Measurements from ENCODE around the gene GABRB1. TPM values are rescaled to one million over a fixed set of nuclear protein-coding genes. Genes with fewer than 3 reads are reported as not detected.

Gene GABRB1
- total RNA-seq, 4 donors from 2014 or later: 0.13 TPM; not detected in 3

- H3K27me3 ChIP-seq: no peaks in the 10 kb centered on the region
- no peak for DNase-seq (ENCODE audit: extremely low spot score)
- H3K4me1 ChIP-seq: no peaks in the 10 kb centered on the region
- no peak overlapping the region for H3K4me3 ChIP-seq
- 89% methylated on average over 5 of the region's 5 CpGs for WGBS
- no peak overlapping the region for H3K27ac ChIP-seq (replicated peaks in 1 of 4)
- intact Hi-C loops (cut with DNase I): no loop called here
- TF ChIP-seq EP300 (IDR thresholded peaks at IDR 0.05) (no peak), POLR2AphosphoS5 (IDR thresholded peaks at IDR 0.05) (no peak)
- H3K36me3 ChIP-seq: no peaks in the 10 kb centered on the region
- H3K9me3 ChIP-seq: no peaks in the 10 kb centered on the region
Observed at GRCh38 chr4:47390428-47391125, 359.2 kb downstream of the GABRB1 start.

DNA sequence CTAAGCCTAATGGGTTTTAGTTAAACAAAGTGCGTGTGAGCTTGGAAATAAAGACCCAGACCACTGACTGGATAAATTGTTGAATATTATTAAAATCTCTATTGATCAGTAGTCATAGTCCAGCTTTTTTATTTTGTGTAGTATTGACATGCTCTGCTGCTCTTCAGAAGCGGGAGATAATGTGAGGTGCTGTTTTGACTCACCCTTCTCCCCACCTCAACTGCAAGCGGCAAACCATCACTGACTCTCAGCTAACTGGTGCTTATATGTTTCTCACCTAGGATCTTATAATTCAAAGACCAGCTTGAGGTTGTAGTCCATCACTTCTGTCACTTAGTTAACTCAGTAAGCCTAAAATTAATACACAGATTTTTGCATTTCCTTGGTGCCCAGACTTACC lies 359.9 kb downstream of the GABRB1 start:
- Histone ChIP-seq H3K9me3 (no peaks in the 10 kb centered on the region), H3K4me1 (no peaks in the 10 kb centered on the region), H3K27ac (replicated peaks in 1 of 4) (no peak overlapping the region), H3K36me3 (no peaks in the 10 kb centered on the region), H3K27me3 (no peaks in the 10 kb centered on the region), H3K4me3 (no peak overlapping the region)
- TF ChIP-seq POLR2A (IDR thresholded peaks at IDR 0.05; ENCODE audit: low read depth) (no peak), EP300 (IDR thresholded peaks at IDR 0.05) (no peak), POLR2AphosphoS5 (IDR thresholded peaks at IDR 0.05) (no peak)
- TF ChIP-seq, protein P1, sequence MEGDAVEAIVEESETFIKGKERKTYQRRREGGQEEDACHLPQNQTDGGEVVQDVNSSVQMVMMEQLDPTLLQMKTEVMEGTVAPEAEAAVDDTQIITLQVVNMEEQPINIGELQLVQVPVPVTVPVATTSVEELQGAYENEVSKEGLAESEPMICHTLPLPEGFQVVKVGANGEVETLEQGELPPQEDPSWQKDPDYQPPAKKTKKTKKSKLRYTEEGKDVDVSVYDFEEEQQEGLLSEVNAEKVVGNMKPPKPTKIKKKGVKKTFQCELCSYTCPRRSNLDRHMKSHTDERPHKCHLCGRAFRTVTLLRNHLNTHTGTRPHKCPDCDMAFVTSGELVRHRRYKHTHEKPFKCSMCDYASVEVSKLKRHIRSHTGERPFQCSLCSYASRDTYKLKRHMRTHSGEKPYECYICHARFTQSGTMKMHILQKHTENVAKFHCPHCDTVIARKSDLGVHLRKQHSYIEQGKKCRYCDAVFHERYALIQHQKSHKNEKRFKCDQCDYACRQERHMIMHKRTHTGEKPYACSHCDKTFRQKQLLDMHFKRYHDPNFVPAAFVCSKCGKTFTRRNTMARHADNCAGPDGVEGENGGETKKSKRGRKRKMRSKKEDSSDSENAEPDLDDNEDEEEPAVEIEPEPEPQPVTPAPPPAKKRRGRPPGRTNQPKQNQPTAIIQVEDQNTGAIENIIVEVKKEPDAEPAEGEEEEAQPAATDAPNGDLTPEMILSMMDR (IDR thresholded peaks at IDR 0.05): no peak
- DNase-seq (ENCODE audit: extremely low spot score): no peak
- 99% methylated on average over 3 of the region's 3 CpGs for WGBS
- intact Hi-C loops (cut with DNase I): no loop called here

DNA sequence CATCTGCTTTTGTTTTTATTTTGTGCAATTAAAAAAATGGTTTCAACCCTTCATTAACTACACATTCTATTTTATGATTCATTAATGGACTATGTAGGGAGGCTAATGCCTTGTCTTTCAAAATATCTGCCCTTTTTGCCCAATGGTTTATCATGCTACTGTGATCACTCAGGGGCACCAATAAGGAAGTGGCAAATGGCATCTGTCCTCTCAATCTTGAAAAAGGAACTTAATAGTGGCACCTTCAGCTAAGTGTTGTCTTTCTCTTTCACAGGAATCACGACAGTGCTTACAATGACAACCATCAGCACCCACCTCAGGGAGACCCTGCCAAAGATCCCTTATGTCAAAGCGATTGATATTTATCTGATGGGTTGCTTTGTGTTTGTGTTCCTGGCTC lies 375.0 kb downstream of the GABRB1 start:
- Histone ChIP-seq H3K27me3 (peaks cover 0 to 3% (median 0%) of the 10 kb centered on the region in 4 donors), H3K4me3 (no peak overlapping the region), H3K36me3 (no peaks in the 10 kb centered on the region), H3K9me3 (no peaks in the 10 kb centered on the region), H3K27ac (replicated peaks in 1 of 4) (no peak overlapping the region), H3K4me1 (no peaks in the 10 kb centered on the region)
- TF ChIP-seq, protein P1 (IDR thresholded peaks at IDR 0.05): no peak
- TF ChIP-seq EP300 (IDR thresholded peaks at IDR 0.05): no peak
- no peak for TF ChIP-seq POLR2A (IDR thresholded peaks at IDR 0.05; ENCODE audit: low read depth)
- TF ChIP-seq POLR2AphosphoS5 (IDR thresholded peaks at IDR 0.05): no peak
- no peak for DNase-seq (ENCODE audit: extremely low spot score)
- intact Hi-C loops (cut with DNase I): no loop called here
- 68% methylated on average over 2 of the region's 2 CpGs for WGBS

- Histone ChIP-seq H3K9me3 (no peaks in the 10 kb centered on the region), H3K36me3 (no peaks in the 10 kb centered on the region), H3K27me3 (peaks cover 0 to 3% (median 0%) of the 10 kb centered on the region in 4 donors), H3K4me1 (no peaks in the 10 kb centered on the region), H3K4me3 (no peak overlapping the region), H3K27ac (replicated peaks in 1 of 4) (no peak overlapping the region)
- 36% methylated on average over 1 of the region's 1 CpG for WGBS
- intact Hi-C loops (cut with DNase I): no loop called here
- no peak for DNase-seq (ENCODE audit: extremely low spot score)
- no peak for TF ChIP-seq POLR2A (IDR thresholded peaks at IDR 0.05; ENCODE audit: low read depth)
- TF ChIP-seq, protein P1 (IDR thresholded peaks at IDR 0.05): no peak
- TF ChIP-seq POLR2AphosphoS5 (IDR thresholded peaks at IDR 0.05): no peak
- no peak for TF ChIP-seq EP300 (IDR thresholded peaks at IDR 0.05)
Observed at GRCh38 chr4:47410271-47410670, 378.9 kb downstream of the GABRB1 start.

- H3K36me3 ChIP-seq: no peaks in the 10 kb centered on the region
- TF ChIP-seq POLR2AphosphoS5 (IDR thresholded peaks at IDR 0.05) (no peak), POLR2A (IDR thresholded peaks at IDR 0.05; ENCODE audit: low read depth) (no peak), EP300 (IDR thresholded peaks at IDR 0.05) (no peak)
- TF ChIP-seq, protein P1 (IDR thresholded peaks at IDR 0.05): no peak
- 53% methylated on average over 2 of the region's 2 CpGs for WGBS
Observed at GRCh38 chr4:47413521-47413920, 382.2 kb downstream of the GABRB1 start.

More at GRCh38 chr4:47413521-47413920, 382.2 kb downstream of the GABRB1 start:
- no peaks in the 10 kb centered on the region for H3K9me3 ChIP-seq
- H3K27ac ChIP-seq (replicated peaks in 1 of 4): no peak overlapping the region
- intact Hi-C loops (cut with DNase I): no loop called here
- no peak for DNase-seq (ENCODE audit: extremely low spot score)
- no peaks in the 10 kb centered on the region for H3K4me1 ChIP-seq
- no peak overlapping the region for H3K4me3 ChIP-seq
- H3K27me3 ChIP-seq: peaks cover 0 to 3% (median 0%) of the 10 kb centered on the region in 4 donors
